Endothelial cell of umbilical vein (primary cell): ENCODE measurements around the gene DDIT3.

Source experiments
- CTCF ChIP-seq, 2 donors: IDR thresholded peaks; 1 replicate in 1 of 2; 2 replicates in 1 of 2; pipeline ENCODE4 v1.5.1; 2011; ENCODE audit warnings: low read length in 2 of 2, mild to moderate bottlenecking in 2 of 2, moderate library complexity in 2 of 2, control low read depth in 1 of 2, inconsistent platforms in 1 of 2, low read depth in 1 of 2; ENCODE audit not compliant: insufficient read depth in 1 of 2; ENCODE audit errors: extremely low read depth in 1 of 2
- EZH2 ChIP-seq: IDR thresholded peaks from 2 replicates; pipeline ENCODE4 v1.6.1; 2012; ENCODE audit warnings: borderline replicate concordance, low read depth, mild to moderate bottlenecking, moderate library complexity, low read length, inconsistent platforms; ENCODE audit not compliant: severe bottlenecking
- MAX ChIP-seq: IDR thresholded peaks from 2 replicates; pipeline ENCODE4 v1.6.1; 2011; ENCODE audit not compliant: insufficient read depth, insufficient read length
- POLR2A ChIP-seq: IDR thresholded peaks from 2 replicates; pipeline ENCODE4 v1.6.1; 2012; ENCODE audit warnings: low read depth, mild to moderate bottlenecking, control low read depth, low read length

DNA sequence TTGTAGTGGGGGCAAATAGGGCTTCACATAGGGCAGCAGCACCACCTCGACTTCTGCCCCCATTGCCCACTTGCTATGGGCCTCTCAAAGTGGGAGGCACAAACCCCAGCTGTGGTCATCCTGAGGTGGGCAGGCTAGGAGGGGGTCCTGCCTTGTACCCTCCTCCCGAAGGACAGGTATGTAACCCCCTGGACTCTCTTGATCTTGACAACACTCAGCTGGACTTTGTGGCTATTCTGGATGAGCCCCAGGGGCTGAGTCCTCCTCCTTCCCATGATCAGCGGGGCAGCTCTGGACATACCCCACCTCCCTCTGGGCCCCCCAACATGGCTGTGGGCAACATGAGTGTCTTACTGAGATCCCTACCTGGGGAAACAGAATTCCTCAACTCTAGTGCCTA, 48.7 kb downstream of the DDIT3 start:
- TF ChIP-seq CTCF (IDR thresholded peaks at IDR 0.05; ENCODE audit: extremely low read depth in 1 of 2, insufficient read depth in 1 of 2, low read depth in 1 of 2, low read length in 2 of 2) (no peak), POLR2A (no peak), EZH2 (no peak), MAX (no peak)
